Measurements from ENCODE around the gene RDX. TPM values are rescaled to one million over a fixed set of nuclear protein-coding genes. Genes with fewer than 3 reads are reported as not detected.

The RDX gene
- total RNA-seq, 1 experiment from 2014 or later = 77.4 TPM

DNA sequence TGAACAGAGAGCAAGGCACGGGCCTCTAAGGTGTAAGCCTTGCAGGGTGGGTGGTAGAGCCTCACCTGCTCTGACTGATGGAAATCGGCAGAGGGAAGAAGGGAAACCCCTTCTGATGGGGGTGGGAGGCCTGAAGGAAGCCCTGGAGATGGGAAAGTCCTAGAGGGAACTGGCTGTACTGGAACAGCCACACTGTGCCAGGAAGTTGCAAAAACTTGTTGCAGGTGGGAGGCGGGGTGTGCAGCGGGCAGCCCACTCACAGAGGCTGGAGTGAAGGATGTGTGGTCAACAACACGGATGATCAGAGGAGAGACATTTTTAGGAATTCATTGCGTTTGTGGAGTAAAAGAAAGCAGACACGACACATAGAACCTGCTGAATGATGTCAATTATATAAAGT lies 112.0 kb downstream of the RDX start:
- Mint-ChIP-seq H3K4me1 (peaks cover 27% of the 10 kb centered on the region), H3K9me3 (no peaks in the 10 kb centered on the region), H3K27me3 (ENCODE audit: low read depth) (peaks cover 4% of the 10 kb centered on the region; the same call in 1 of the 2 replicates), H3K36me3 (no peaks in the 10 kb centered on the region), H3K27ac (no peak overlapping the region), H3K4me3 (no peak overlapping the region)
- ChIA-PET CTCF (no interaction called here), POLR2A (no interaction called here)
- DNase-seq (ENCODE audit: low spot score) (no peak), ATAC-seq (no peak)
- no peak for TF ChIP-seq JAZF1 (CRISPR knock-in tag; IDR thresholded peaks at IDR 0.05)
- TF ChIP-seq ETV6 (CRISPR knock-in tag; IDR thresholded peaks at IDR 0.05) = no peak
- no peak for TF ChIP-seq IRF2 (CRISPR knock-in tag; IDR thresholded peaks at IDR 0.05; ENCODE audit: borderline replicate concordance, low read depth)
- TF ChIP-seq, protein P1, sequence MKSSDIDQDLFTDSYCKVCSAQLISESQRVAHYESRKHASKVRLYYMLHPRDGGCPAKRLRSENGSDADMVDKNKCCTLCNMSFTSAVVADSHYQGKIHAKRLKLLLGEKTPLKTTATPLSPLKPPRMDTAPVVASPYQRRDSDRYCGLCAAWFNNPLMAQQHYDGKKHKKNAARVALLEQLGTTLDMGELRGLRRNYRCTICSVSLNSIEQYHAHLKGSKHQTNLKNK (CRISPR knock-in tag; IDR thresholded peaks at IDR 0.05) = no peak
- TF ChIP-seq, protein P2, sequence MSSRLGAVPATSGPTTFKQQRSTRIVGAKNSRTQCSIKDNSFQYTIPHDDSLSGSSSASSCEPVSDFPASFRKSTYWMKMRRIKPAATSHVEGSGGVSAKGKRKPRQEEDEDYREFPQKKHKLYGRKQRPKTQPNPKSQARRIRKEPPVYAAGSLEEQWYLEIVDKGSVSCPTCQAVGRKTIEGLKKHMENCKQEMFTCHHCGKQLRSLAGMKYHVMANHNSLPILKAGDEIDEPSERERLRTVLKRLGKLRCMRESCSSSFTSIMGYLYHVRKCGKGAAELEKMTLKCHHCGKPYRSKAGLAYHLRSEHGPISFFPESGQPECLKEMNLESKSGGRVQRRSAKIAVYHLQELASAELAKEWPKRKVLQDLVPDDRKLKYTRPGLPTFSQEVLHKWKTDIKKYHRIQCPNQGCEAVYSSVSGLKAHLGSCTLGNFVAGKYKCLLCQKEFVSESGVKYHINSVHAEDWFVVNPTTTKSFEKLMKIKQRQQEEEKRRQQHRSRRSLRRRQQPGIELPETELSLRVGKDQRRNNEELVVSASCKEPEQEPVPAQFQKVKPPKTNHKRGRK (CRISPR knock-in tag; IDR thresholded peaks at IDR 0.05; ENCODE audit: borderline replicate concordance) = no peak
- no peak for TF ChIP-seq PRRX2 (CRISPR knock-in tag; IDR thresholded peaks at IDR 0.05)
- no peak for TF ChIP-seq CREM (CRISPR knock-in tag; IDR thresholded peaks at IDR 0.05)
- no peak for TF ChIP-seq GRHL2 (CRISPR knock-in tag; IDR thresholded peaks at IDR 0.05; ENCODE audit: insufficient replicate concordance, severe bottlenecking)
- TF ChIP-seq NFATC4 (CRISPR knock-in tag; IDR thresholded peaks at IDR 0.05) = no peak
- no peak for TF ChIP-seq ZNF396 (CRISPR knock-in tag; IDR thresholded peaks at IDR 0.05; ENCODE audit: borderline replicate concordance)
- no peak for TF ChIP-seq ZNF138 (CRISPR knock-in tag; conservative IDR thresholded peaks at IDR 0.05)
- no peak for TF ChIP-seq MXD4 (CRISPR knock-in tag; IDR thresholded peaks at IDR 0.05; ENCODE audit: borderline replicate concordance)
- TF ChIP-seq ESRRA (CRISPR knock-in tag; IDR thresholded peaks at IDR 0.05; ENCODE audit: borderline replicate concordance) = no peak

DNA sequence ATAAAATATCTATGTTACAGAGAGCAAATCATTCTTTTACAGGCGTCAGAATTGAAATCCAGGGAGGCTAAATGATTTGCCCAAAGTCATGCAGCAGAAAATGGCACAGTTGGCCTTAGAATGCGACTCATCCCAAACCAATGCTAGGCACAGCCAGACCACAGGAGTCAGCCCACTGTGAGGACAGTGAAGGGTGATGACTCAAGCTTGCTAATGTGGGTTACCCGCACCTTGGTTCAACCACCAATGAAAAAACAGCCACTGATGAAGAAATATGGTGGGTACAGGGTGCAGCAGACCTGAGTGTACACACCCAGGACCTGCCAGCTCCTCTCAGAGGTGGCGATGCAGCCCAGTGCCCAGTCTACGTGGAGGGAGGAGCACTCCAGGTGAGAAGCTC lies 113.5 kb downstream of the RDX start:
- POLR2A ChIA-PET = no interaction called here
- Mint-ChIP-seq H3K27ac (no peak overlapping the region), H3K36me3 (no peaks in the 10 kb centered on the region), H3K27me3 (ENCODE audit: low read depth) (peaks cover 8% of the 10 kb centered on the region; the same call in 1 of the 2 replicates), H3K4me1 (peaks cover 27% of the 10 kb centered on the region), H3K9me3 (no peaks in the 10 kb centered on the region), H3K4me3 (no peak overlapping the region)
- CTCF ChIA-PET = no interaction called here
- DNase-seq (ENCODE audit: low spot score) (no peak), ATAC-seq (no peak)
- TF ChIP-seq, protein P3, sequence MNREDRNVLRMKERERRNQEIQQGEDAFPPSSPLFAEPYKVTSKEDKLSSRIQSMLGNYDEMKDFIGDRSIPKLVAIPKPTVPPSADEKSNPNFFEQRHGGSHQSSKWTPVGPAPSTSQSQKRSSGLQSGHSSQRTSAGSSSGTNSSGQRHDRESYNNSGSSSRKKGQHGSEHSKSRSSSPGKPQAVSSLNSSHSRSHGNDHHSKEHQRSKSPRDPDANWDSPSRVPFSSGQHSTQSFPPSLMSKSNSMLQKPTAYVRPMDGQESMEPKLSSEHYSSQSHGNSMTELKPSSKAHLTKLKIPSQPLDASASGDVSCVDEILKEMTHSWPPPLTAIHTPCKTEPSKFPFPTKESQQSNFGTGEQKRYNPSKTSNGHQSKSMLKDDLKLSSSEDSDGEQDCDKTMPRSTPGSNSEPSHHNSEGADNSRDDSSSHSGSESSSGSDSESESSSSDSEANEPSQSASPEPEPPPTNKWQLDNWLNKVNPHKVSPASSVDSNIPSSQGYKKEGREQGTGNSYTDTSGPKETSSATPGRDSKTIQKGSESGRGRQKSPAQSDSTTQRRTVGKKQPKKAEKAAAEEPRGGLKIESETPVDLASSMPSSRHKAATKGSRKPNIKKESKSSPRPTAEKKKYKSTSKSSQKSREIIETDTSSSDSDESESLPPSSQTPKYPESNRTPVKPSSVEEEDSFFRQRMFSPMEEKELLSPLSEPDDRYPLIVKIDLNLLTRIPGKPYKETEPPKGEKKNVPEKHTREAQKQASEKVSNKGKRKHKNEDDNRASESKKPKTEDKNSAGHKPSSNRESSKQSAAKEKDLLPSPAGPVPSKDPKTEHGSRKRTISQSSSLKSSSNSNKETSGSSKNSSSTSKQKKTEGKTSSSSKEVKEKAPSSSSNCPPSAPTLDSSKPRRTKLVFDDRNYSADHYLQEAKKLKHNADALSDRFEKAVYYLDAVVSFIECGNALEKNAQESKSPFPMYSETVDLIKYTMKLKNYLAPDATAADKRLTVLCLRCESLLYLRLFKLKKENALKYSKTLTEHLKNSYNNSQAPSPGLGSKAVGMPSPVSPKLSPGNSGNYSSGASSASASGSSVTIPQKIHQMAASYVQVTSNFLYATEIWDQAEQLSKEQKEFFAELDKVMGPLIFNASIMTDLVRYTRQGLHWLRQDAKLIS (CRISPR knock-in tag; IDR thresholded peaks at IDR 0.05; ENCODE audit: borderline replicate concordance) = no peak
- TF ChIP-seq TEAD1 (CRISPR knock-in tag; IDR thresholded peaks at IDR 0.05) (no peak), GRHL2 (CRISPR knock-in tag; IDR thresholded peaks at IDR 0.05; ENCODE audit: insufficient replicate concordance, severe bottlenecking) (no peak), FOXK1 (CRISPR knock-in tag; IDR thresholded peaks at IDR 0.05) (no peak), KAT7 (CRISPR knock-in tag; IDR thresholded peaks at IDR 0.05; ENCODE audit: borderline replicate concordance) (no peak), GTF2I (CRISPR knock-in tag; conservative IDR thresholded peaks at IDR 0.05) (no peak), IRF2 (CRISPR knock-in tag; IDR thresholded peaks at IDR 0.05; ENCODE audit: borderline replicate concordance, low read depth) (no peak), ZNF121 (CRISPR knock-in tag; IDR thresholded peaks at IDR 0.05) (no peak)
- TF ChIP-seq, protein P4, sequence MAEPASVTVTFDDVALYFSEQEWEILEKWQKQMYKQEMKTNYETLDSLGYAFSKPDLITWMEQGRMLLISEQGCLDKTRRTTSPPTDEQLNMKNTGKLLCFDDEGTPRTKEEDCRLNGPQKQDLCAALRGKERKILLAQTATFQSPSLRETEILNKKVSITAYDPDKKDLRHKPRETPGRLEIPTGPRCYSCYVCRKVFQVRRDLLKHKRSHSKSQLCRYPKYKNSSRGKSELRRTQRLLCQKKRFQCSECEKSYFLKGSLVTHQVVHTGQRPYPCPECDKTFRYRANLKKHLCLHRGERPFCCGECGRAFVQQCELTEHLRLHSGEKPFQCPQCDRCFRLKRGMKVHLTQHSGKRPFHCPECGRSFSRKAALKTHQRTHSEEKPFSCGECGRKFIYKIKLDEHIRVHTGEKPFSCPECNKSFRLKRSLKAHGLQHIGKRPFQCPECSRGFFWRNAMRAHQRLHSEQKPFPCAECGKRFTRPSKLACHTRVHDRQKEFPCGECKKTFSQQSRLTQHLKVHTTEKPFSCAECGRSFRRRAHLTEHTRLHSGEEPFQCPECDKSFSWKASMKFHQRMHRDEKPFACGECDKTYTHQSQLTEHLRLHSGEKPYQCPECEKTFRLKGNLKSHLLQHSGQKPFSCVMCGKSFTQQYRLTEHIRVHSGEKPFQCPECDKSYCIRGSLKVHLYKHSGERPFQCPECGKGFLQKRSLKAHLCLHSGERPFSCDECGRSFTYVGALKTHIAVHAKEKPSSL (CRISPR knock-in tag; conservative IDR thresholded peaks at IDR 0.05) = no peak
- TF ChIP-seq, protein P5, sequence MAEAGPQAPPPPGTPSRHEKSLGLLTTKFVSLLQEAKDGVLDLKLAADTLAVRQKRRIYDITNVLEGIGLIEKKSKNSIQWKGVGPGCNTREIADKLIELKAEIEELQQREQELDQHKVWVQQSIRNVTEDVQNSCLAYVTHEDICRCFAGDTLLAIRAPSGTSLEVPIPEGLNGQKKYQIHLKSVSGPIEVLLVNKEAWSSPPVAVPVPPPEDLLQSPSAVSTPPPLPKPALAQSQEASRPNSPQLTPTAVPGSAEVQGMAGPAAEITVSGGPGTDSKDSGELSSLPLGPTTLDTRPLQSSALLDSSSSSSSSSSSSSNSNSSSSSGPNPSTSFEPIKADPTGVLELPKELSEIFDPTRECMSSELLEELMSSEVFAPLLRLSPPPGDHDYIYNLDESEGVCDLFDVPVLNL (CRISPR knock-in tag; IDR thresholded peaks at IDR 0.05; ENCODE audit: borderline replicate concordance, low read depth) = no peak
- TF ChIP-seq, protein P6, sequence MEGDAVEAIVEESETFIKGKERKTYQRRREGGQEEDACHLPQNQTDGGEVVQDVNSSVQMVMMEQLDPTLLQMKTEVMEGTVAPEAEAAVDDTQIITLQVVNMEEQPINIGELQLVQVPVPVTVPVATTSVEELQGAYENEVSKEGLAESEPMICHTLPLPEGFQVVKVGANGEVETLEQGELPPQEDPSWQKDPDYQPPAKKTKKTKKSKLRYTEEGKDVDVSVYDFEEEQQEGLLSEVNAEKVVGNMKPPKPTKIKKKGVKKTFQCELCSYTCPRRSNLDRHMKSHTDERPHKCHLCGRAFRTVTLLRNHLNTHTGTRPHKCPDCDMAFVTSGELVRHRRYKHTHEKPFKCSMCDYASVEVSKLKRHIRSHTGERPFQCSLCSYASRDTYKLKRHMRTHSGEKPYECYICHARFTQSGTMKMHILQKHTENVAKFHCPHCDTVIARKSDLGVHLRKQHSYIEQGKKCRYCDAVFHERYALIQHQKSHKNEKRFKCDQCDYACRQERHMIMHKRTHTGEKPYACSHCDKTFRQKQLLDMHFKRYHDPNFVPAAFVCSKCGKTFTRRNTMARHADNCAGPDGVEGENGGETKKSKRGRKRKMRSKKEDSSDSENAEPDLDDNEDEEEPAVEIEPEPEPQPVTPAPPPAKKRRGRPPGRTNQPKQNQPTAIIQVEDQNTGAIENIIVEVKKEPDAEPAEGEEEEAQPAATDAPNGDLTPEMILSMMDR (IDR thresholded peaks at IDR 0.05) = no peak
- TF ChIP-seq, protein P7, sequence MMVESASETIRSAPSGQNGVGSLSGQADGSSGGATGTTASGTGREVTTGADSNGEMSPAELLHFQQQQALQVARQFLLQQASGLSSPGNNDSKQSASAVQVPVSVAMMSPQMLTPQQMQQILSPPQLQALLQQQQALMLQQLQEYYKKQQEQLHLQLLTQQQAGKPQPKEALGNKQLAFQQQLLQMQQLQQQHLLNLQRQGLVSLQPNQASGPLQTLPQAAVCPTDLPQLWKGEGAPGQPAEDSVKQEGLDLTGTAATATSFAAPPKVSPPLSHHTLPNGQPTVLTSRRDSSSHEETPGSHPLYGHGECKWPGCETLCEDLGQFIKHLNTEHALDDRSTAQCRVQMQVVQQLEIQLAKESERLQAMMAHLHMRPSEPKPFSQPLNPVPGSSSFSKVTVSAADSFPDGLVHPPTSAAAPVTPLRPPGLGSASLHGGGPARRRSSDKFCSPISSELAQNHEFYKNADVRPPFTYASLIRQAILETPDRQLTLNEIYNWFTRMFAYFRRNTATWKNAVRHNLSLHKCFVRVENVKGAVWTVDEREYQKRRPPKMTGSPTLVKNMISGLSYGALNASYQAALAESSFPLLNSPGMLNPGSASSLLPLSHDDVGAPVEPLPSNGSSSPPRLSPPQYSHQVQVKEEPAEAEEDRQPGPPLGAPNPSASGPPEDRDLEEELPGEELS (CRISPR knock-in tag; IDR thresholded peaks at IDR 0.05) = no peak
